ENCODE results near the gene BCHE.

DNA sequence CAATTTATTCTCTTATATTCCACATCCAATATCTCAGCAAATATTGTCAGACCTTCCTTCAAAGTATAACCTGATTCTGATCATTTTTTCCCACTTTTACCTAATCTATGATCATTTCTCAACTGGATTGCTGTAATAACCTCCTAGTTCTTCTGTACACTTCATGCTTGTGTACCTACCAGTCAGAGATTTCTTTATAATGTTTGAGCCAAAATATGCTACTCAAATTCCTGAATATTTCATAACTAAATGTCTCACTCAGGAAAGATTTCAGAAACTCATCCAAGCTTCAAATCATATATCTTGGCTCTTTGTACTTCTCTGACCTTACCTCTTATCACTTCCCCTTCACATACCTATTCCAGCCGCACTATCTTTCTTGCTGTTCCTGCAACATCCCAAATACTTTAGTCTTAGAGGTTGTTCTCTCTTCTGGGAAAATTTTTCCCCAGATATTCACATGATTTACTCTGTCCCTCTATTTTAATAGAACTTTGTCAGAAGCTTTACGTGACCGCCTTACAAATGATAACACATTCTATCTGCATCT lies 20.0 kb downstream of the BCHE start:
- TF ChIP-seq, protein P1, sequence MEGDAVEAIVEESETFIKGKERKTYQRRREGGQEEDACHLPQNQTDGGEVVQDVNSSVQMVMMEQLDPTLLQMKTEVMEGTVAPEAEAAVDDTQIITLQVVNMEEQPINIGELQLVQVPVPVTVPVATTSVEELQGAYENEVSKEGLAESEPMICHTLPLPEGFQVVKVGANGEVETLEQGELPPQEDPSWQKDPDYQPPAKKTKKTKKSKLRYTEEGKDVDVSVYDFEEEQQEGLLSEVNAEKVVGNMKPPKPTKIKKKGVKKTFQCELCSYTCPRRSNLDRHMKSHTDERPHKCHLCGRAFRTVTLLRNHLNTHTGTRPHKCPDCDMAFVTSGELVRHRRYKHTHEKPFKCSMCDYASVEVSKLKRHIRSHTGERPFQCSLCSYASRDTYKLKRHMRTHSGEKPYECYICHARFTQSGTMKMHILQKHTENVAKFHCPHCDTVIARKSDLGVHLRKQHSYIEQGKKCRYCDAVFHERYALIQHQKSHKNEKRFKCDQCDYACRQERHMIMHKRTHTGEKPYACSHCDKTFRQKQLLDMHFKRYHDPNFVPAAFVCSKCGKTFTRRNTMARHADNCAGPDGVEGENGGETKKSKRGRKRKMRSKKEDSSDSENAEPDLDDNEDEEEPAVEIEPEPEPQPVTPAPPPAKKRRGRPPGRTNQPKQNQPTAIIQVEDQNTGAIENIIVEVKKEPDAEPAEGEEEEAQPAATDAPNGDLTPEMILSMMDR (IDR thresholded peaks at IDR 0.05) = no peak
- no peak for TF ChIP-seq POLR2A (IDR thresholded peaks at IDR 0.05)
